IPS DF 6.9 (cell line): ENCODE data around the gene RAD51B.

Source experiments
- DNase-seq: peaks from one replicate; pipeline ENCODE4 v3.0.0-alpha.2; 2013; ENCODE audit warnings: low read depth, low spot score
- H3K27ac ChIP-seq: one replicate; pipeline ENCODE4 v1.5.1; 2013; ENCODE audit warnings: low read length, control low read depth
- H3K27me3 ChIP-seq: 2 replicates; pipeline ENCODE4 v1.6.1; 2013; ENCODE audit warnings: mild to moderate bottlenecking, low read length; ENCODE audit not compliant: control insufficient read depth, insufficient read depth
- H3K36me3 ChIP-seq: 2 replicates; pipeline ENCODE4 v1.6.1; 2013; ENCODE audit warnings: low read length; ENCODE audit not compliant: control insufficient read depth, insufficient read depth
- H3K4me1 ChIP-seq: 2 replicates; pipeline ENCODE4 v1.6.1; 2013; ENCODE audit warnings: low read length; ENCODE audit not compliant: control insufficient read depth, insufficient read depth
- H3K4me3 ChIP-seq: 2 replicates; pipeline ENCODE4 v1.5.1; 2013; ENCODE audit warnings: mild to moderate bottlenecking, low read length
- H3K9me3 ChIP-seq: 2 replicates; pipeline ENCODE4 v1.6.1; 2013; ENCODE audit warnings: low read length, inconsistent platforms; ENCODE audit not compliant: control insufficient read depth, insufficient read depth
- WGBS: extraction: QIAGEN DNeasy Blood & Tissue Kit; methylation state at CpG from one replicate; pipeline ENCODE4 v1.1.7; 2013; ENCODE audit warnings: mixed read lengths, missing lambda C conversion rate; ENCODE audit not compliant: insufficient read length, insufficient coverage; 5-methylcytosine and 5-hydroxymethylcytosine counted together

The RAD51B gene

DNA sequence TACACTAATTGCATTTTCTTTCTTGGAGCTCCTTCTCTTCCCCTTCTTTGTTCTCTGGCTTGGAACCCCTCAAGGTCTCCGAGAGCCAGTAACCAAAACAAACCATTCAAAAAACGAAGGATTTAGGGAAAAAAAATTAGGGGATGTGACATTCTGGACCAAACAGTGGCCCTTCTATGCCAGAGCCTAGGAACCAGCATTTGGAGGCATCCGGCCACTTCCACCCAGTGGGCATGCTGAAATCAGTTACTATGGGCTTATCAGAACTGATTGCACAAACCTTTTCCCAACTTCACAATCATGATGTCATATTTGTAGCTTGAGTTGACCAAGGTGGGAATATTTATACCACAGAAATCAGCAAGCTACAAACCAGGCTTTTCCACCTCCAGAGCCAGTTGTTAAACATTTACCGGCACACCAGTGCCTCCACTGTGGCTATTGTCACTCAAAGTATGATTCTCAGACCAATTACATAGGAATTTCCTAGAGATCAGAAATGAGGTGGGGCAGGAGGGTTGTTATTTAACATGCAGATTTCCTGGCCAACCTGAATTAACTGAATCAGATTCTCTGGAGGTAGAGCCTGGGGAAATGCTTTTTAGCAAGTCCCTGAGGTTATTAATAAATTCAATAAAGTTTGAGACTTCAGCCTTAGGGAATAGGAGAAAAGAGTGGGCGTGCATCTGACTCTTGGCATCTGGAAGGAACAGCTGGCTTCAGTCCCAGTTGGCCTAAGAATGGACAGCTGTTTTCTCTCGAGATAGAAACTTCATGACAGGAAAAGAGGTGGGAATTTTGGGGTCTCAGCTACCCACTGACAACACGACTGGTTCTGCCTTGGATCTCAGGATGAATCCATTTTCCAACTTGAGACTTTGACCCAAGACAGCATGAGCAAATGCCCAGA is 699.4 kb downstream of the RAD51B start:
- Histone ChIP-seq H3K4me3 (no peak overlapping the region), H3K27ac (no peak overlapping the region), H3K36me3 (no peaks in the 10 kb centered on the region), H3K27me3 (no peaks in the 10 kb centered on the region), H3K9me3 (no peaks in the 10 kb centered on the region), H3K4me1 (0 out of 2 replicates have a peak, but pooled peaks cover 2% of the 10 kb centered on the region)
- WGBS, result no CpG with 5 or more reads among the region's 7 CpGs
- DNase-seq, result no peak

DNA sequence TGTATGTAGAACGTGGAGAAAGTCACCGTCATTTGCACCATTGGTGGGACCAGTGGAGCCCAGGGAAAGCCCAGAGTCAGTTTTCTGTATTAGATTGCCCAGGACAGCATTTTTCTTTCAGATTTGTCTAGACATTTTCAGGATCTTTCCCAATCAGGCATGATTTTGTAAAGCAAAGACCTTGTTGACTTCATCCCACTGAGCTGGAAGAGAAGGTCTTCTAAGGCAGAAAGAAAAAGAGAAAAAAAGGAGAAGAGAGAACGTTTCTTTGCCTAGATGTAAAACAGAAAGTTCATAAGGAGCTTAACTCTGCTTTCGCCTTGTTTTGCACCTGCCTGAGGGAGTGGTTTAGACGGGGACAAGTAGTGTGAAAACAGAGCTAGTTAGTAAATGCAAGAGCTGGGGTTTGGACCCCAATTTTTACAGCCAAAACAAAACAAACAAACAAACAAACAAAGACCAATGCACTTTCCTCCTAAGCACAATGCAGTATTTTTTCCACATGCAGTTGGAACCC is 700.1 kb downstream of the RAD51B start:
- Histone ChIP-seq H3K27ac (no peak overlapping the region), H3K36me3 (no peaks in the 10 kb centered on the region), H3K27me3 (no peaks in the 10 kb centered on the region), H3K4me1 (0 out of 2 replicates have a peak, but pooled peaks cover 2% of the 10 kb centered on the region), H3K4me3 (no peak overlapping the region), H3K9me3 (no peaks in the 10 kb centered on the region)
- DNase-seq, result no peak
- no CpG with 5 or more reads among the region's 5 CpGs for WGBS

DNA sequence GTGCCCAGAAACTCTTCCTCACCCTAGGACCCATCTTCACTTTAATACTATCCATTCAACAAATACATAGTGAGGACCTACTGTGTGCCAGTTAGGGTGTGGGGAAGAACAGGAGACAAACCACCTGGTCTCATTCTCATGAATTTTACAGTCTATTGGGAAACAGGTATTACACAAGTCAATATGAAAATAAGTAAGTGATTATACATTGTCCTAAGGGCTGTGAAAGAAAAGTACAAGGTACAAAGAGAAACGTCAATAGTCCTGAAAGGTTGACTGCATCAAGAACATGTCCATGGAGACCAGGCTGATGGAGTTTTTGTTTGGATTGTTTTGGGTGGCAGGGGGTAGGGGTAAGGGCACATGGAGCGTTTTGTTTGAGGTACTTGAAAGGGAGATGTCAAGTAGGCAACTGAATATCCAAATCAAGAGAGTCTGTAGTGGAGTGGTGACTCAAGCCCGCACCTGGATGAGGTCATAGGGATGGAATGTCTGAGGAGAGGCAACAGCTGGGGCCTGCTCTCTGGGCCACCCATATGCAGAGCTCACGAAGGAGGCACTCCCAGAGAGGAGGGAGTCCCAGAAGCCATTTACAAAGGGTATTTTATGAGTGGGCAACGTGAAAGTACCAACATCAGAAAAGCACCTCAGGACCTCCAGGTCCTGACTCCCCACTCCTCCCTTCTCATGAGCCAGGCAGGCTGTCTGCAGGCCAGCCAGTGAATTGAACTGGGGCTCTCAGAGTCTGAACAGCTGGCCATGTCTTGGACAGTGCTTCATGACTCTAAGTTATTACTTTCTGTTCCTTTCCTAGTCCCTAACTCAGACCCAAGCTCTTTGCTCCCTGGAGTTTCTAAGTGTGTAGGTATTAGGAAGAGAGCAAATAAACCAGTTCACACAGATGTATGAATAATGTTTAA is 701.3 kb downstream of the RAD51B start:
- no CpG with 5 or more reads among the region's 5 CpGs for WGBS
- no peaks in the 10 kb centered on the region for H3K27me3 ChIP-seq
- no peaks in the 10 kb centered on the region for H3K9me3 ChIP-seq
- H3K4me3 ChIP-seq, result no peak overlapping the region
- H3K4me1 ChIP-seq, result 0 out of 2 replicates have a peak, but pooled peaks cover 2% of the 10 kb centered on the region
- peak; percentile 39 for DNase-seq
- H3K36me3 ChIP-seq, result no peaks in the 10 kb centered on the region
- no peak overlapping the region for H3K27ac ChIP-seq

DNA sequence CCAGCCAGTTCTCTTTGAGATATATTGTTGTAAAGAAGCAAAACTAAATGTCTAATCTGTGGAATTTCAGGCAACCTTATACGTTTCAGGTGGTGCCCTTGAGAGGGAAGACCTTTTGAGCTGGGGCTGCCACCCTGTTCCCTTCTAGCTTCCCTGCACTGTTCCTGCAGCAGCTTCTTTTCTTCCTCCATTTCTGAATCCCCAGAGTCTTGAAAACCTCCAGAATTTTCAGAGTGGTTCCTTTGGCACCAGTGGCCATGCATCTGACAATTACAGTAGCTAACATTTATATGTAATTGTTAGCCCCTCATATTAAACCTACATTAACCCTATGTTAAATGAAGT is 702.0 kb downstream of the RAD51B start:
- DNase-seq, result no peak
- Histone ChIP-seq H3K9me3 (no peaks in the 10 kb centered on the region), H3K4me1 (0 out of 2 replicates have a peak, but pooled peaks cover 2% of the 10 kb centered on the region), H3K27ac (no peak overlapping the region), H3K27me3 (no peaks in the 10 kb centered on the region), H3K36me3 (no peaks in the 10 kb centered on the region), H3K4me3 (no peak overlapping the region)
- WGBS, result no CpG with 5 or more reads among the region's 1 CpG

DNA sequence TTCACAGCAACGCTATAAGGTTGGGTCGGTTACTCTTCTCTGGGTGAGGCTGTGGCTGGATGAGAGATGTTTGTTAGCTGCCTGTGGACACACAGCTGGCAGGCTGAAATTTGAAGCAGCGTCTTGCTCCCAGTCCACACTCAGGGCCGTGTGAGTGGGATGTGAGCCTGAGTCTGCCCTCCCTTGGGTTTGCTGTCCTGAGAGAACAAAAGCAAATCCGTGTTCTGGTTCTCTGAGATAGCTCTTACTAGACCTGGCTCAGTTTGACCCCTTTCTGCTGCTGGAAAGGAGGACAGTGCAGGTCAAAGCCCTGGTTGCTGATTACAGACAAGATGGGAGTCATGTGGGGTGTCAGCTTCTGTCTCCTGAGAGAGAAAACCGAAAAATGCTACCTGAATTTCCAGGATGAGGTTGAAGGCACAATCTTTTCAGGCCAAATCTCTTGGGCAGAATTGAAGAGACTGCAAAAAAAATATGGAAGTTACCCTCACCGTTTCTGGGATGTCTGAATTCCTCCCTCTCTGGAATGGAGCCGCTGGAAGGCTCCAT is 702.5 kb downstream of the RAD51B start:
- Histone ChIP-seq H3K9me3 (no peaks in the 10 kb centered on the region), H3K36me3 (no peaks in the 10 kb centered on the region), H3K27me3 (no peaks in the 10 kb centered on the region), H3K4me3 (no peak overlapping the region), H3K27ac (no peak overlapping the region), H3K4me1 (0 out of 2 replicates have a peak, but pooled peaks cover 2% of the 10 kb centered on the region)
- no peak for DNase-seq
- WGBS, result no CpG with 5 or more reads among the region's 8 CpGs

DNA sequence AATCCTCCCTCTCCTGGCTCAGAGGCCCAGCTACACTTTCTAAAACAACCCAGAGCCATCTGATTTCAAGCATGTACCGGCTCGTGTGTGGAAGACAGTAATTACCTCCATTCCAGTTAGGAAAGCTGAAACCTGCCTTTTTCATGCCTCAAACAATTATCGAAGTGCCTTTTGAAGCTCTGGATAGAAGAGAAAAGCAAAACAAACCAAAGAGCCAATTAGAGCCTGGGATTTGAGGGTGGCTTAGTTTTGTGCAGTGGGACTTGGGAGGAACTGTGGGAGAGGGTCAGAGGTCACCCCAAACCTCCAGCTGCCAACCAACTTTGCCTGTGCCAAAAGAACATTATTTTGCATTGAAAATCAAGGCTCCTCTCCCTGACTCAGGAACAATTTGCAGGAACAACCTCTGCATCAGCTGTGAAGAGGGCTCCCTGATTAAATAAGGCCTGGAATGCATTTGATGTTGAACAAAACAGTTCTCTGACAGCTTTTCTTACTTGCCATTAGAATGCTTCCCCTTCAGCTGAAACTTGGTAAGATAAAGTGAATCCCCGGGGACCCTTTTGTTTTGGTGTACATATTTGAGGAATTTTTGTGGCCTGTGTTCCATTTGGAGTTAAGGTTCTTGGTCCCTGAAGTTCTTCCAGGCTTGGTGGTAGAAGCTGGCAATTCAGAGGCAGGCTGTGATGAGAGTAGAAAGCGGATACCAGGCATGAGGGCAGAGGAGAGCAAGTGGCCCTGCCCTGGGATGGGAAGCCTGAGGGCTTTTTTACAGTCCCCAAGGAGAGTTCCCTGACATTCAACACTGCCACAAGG is 703.1 kb downstream of the RAD51B start:
- Histone ChIP-seq H3K36me3 (no peaks in the 10 kb centered on the region), H3K4me1 (0 out of 2 replicates have a peak, but pooled peaks cover 2% of the 10 kb centered on the region), H3K4me3 (no peak overlapping the region), H3K27ac (no peak overlapping the region), H3K27me3 (no peaks in the 10 kb centered on the region), H3K9me3 (no peaks in the 10 kb centered on the region)
- DNase-seq, result no peak
- no CpG with 5 or more reads among the region's 5 CpGs for WGBS

DNA sequence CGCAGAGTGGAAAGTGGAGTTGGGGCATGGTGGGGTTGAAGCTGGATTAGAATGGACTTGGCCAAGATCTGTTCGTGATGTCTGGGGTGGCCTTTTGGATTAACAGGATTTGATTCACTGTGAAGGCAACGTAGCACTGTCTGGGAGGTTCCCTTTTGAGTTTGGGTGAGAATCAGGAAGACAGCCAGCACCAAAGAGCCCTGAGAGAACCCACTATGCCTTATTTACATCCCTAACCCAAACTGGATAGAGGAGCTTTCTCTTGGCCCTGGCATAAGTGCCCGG is 703.7 kb downstream of the RAD51B start:
- Histone ChIP-seq H3K27me3 (no peaks in the 10 kb centered on the region), H3K4me1 (0 out of 2 replicates have a peak, but pooled peaks cover 2% of the 10 kb centered on the region), H3K4me3 (no peak overlapping the region), H3K36me3 (no peaks in the 10 kb centered on the region), H3K9me3 (no peaks in the 10 kb centered on the region), H3K27ac (no peak overlapping the region)
- DNase-seq, result no peak
- no CpG with 5 or more reads among the region's 4 CpGs for WGBS

DNA sequence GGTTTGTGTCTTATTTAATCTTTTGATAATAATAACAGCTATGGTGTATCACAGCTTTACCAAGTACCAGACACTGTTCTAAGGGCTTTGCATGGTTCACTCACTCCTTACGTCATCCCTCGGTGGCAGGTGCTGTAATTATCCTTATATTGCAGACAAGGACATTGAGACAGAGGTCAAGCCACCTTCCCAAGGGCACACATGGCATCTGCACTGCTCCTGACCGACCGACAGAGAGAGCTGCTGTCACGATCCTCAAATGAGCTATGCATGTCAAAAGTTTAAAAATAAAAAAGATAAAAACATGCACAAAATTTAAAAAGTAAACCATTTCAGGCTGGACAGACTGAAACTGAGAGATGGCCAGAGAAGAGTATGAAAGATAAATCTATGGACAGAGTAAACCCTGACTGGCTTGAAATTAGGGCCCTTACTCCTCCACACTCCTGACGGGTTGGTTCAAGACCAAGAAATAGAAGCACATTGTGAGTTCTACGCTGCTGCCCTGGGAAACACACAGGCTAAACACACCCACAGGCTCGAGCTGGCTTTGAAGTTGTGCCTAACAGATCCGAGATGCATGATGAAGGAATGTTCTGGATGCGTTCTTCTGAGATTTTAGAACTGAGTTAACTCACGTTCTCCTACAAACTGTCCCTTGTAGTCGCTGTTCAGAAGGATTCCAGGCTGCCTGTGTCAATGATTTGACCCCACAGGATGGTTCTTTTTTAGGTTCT is 704.6 kb downstream of the RAD51B start:
- Histone ChIP-seq H3K9me3 (no peaks in the 10 kb centered on the region), H3K4me3 (no peak overlapping the region), H3K27ac (no peak overlapping the region), H3K36me3 (no peaks in the 10 kb centered on the region), H3K27me3 (no peaks in the 10 kb centered on the region), H3K4me1 (0 out of 2 replicates have a peak, but pooled peaks cover 2% of the 10 kb centered on the region)
- DNase-seq, result no peak
- WGBS, result no CpG with 5 or more reads among the region's 12 CpGs

DNA sequence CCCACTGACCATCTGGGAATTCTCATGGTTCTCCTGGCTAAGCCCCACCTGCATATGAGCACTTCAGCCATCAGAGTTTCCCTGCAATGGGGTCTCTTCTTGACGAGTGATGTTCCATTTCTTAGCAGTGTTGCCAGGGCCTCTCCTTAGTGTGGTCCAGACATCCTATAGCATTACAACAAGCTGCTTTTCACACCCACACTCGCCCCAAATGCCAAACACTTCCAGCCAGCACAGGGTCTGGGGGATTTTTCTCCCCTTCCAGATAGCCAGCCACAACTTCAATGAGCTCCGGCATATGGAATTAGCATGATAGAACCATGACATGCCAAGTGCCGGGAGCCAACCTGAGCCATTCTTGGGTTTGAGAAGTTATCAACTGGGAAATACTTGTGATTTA is 705.9 kb downstream of the RAD51B start:
- H3K4me1 ChIP-seq, result 0 out of 2 replicates have a peak, but pooled peaks cover 2% of the 10 kb centered on the region
- H3K36me3 ChIP-seq, result no peaks in the 10 kb centered on the region
- H3K9me3 ChIP-seq, result no peaks in the 10 kb centered on the region
- no peak overlapping the region for H3K27ac ChIP-seq
- WGBS, result no CpG with 5 or more reads among the region's 4 CpGs
- no peak overlapping the region for H3K4me3 ChIP-seq
- DNase-seq, result no peak
- H3K27me3 ChIP-seq, result no peaks in the 10 kb centered on the region
